ENCODE measurements around the gene CFAP99.

CFAP99 gene

DNA sequence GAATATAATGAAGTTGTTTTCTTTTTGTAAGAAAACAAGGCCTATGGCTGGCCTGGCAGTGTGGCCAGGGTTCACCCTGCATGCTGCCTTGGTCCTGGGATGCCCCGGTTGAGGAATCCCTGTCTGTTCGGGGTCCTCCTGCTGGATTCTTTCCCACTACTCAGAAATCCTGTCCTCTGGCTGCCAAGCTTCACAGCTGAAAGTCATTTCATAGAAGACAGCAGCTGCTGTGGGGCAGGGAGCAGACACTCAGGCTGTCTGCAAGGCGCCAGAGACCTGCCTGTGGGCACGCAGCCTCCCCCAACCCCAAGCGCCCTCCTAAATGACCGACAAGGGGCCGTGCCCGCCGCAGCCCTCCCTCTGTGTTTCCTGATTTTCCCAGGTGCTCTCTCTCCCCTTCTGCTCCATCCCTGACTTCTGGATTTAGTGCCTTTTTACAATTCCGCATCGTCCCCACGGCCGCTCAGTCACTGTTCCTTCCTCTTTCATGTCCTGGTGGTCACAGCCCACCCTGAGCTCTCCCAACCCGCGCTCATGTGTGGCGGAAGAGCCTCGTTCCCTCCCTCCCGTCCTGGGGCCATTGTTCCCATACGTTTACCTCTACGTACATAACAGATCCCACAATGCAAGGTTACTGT, 27.9 kb upstream of the CFAP99 start:
- no peak overlapping the region for H3K4me2 ChIP-seq (ENCODE audit: low read length)
- H3K4me3 ChIP-seq (ENCODE audit: low read depth, low read length) = no peak overlapping the region
- H3K9me3 ChIP-seq (ENCODE audit: control insufficient read depth, low read length) = no peaks in the 10 kb centered on the region
- H3K4me1 ChIP-seq = no peaks in the 10 kb centered on the region
- no peak overlapping the region for H2AFZ ChIP-seq
- H3K9ac ChIP-seq = no peak overlapping the region
- TF ChIP-seq, protein P1, sequence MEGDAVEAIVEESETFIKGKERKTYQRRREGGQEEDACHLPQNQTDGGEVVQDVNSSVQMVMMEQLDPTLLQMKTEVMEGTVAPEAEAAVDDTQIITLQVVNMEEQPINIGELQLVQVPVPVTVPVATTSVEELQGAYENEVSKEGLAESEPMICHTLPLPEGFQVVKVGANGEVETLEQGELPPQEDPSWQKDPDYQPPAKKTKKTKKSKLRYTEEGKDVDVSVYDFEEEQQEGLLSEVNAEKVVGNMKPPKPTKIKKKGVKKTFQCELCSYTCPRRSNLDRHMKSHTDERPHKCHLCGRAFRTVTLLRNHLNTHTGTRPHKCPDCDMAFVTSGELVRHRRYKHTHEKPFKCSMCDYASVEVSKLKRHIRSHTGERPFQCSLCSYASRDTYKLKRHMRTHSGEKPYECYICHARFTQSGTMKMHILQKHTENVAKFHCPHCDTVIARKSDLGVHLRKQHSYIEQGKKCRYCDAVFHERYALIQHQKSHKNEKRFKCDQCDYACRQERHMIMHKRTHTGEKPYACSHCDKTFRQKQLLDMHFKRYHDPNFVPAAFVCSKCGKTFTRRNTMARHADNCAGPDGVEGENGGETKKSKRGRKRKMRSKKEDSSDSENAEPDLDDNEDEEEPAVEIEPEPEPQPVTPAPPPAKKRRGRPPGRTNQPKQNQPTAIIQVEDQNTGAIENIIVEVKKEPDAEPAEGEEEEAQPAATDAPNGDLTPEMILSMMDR (IDR thresholded peaks at IDR 0.05) = no peak
- no peak overlapping the region for H3K27ac ChIP-seq
- H3K36me3 ChIP-seq (ENCODE audit: control insufficient read depth, insufficient read depth, low read length) = no peaks in the 10 kb centered on the region
- H3K79me2 ChIP-seq = no peaks in the 10 kb centered on the region
- H3K27me3 ChIP-seq (ENCODE audit: control insufficient read depth, insufficient read depth, low read length) = no peaks in the 10 kb centered on the region

DNA sequence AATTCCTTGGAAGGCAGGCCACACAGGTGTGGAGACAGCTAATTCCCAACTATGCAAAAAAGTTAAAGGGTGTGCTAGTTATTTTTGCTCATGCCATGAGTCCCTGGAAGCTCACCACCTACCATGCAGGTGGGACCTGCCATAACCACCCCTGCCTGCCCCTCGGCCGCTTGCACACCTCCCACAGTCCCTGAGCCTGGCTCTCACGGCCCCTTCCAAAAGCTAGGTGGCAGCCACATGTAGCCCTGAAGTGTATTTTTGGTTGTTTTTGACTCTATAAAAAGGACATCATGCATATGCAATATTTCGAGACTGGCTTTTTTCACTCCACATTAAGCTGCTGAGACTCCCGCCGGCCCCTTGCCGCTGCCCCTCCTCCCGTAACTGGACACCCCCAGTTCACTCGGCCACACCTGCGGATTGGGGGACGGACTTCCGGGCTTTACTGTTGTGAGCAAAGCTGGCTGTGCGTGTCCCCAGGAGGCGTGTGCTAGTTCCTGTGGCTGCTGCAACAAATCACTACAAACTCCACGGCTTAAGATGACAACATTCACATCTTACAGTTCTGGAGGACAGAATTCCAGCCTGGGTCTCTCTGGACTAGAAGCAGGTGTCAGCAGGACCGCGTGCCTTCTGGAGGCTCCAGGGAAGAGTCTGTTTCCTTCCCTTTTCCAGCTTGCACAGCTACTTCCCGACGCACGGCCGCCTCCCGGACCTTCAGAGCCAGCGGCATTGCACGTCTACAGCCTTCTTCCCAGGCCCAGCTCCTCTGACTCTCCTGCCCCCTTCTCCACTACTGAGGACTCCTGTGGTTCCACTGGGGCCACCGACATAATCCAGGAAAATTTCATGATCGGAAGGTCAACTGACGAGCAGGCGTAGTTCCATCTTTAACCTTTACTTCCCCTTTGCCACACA, 25.1 kb upstream of the CFAP99 start:
- H2AFZ ChIP-seq = peak overlapping the region; percentile 42
- H3K4me1 ChIP-seq = no peaks in the 10 kb centered on the region
- TF ChIP-seq, protein P1 (IDR thresholded peaks at IDR 0.05) = no peak

DNA sequence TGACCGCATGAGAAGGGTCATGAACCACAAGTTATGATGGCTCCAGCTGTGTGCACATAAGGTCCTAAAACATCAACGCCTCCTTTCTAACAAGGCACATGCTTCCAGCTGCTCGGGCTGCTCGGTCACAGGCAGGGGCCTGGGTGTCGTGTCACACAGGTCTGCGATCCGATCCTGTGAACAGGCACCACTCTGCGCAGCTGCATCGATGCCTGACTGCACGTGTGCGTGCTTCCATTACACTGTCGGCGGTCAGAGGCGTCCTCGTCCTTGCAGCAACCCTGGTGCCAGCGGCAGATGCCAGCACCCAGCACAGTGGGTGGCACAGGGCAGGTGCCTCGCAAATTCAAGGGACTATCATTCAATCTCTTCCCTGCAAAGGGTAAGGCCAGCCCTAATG, 24.2 kb upstream of the CFAP99 start:
- Histone ChIP-seq H3K79me2 (no peaks in the 10 kb centered on the region), H3K9ac (no peak overlapping the region), H3K4me3 (ENCODE audit: low read depth, low read length) (no peak overlapping the region), H3K9me3 (ENCODE audit: control insufficient read depth, low read length) (no peaks in the 10 kb centered on the region), H3K36me3 (ENCODE audit: control insufficient read depth, insufficient read depth, low read length) (no peaks in the 10 kb centered on the region), H3K4me1 (no peaks in the 10 kb centered on the region), H2AFZ (no peak overlapping the region), H3K27ac (no peak overlapping the region), H3K4me2 (ENCODE audit: low read length) (no peak overlapping the region), H3K27me3 (ENCODE audit: control insufficient read depth, insufficient read depth, low read length) (no peaks in the 10 kb centered on the region)
- TF ChIP-seq, protein P1 (IDR thresholded peaks at IDR 0.05) = no peak

More for the DNA sequence above, 25.1 kb upstream of the CFAP99 start:
- Histone ChIP-seq H3K27me3 (ENCODE audit: control insufficient read depth, insufficient read depth, low read length) (no peaks in the 10 kb centered on the region), H3K4me2 (ENCODE audit: low read length) (peak overlapping the region; percentile 26), H3K79me2 (no peaks in the 10 kb centered on the region), H3K9ac (no peak overlapping the region), H3K36me3 (ENCODE audit: control insufficient read depth, insufficient read depth, low read length) (no peaks in the 10 kb centered on the region), H3K9me3 (ENCODE audit: control insufficient read depth, low read length) (no peaks in the 10 kb centered on the region), H3K27ac (no peak overlapping the region), H3K4me3 (ENCODE audit: low read depth, low read length) (no peak overlapping the region)

DNA sequence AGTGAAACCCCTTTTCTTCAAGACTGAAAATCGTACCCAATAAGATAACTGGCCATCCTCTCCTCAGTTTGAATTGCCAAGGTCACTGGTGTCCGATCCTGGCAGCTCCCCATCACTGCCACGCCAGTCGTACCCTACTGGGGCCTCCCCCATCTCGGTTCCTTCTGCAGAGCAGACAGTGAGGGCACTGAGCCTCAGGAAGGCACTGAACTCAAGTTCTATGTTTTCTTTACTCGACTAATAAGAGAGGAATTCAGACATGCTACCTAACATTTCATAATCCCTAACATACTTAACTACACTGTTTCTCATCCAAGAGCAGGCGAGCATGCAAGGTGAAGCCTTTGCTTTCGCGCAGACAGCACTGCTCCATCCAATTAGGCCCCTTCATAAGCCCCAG, 23.7 kb upstream of the CFAP99 start:
- TF ChIP-seq, protein P1 (IDR thresholded peaks at IDR 0.05) = no peak
- Histone ChIP-seq H3K27me3 (ENCODE audit: control insufficient read depth, insufficient read depth, low read length) (no peaks in the 10 kb centered on the region), H3K27ac (no peak overlapping the region)

More for the DNA sequence above, 23.7 kb upstream of the CFAP99 start:
- no peaks in the 10 kb centered on the region for H3K79me2 ChIP-seq
- H2AFZ ChIP-seq = no peak overlapping the region
- H3K9ac ChIP-seq = no peak overlapping the region
- no peaks in the 10 kb centered on the region for H3K9me3 ChIP-seq (ENCODE audit: control insufficient read depth, low read length)
- no peaks in the 10 kb centered on the region for H3K36me3 ChIP-seq (ENCODE audit: control insufficient read depth, insufficient read depth, low read length)
- no peak overlapping the region for H3K4me2 ChIP-seq (ENCODE audit: low read length)
- no peaks in the 10 kb centered on the region for H3K4me1 ChIP-seq
- no peak overlapping the region for H3K4me3 ChIP-seq (ENCODE audit: low read depth, low read length)

Data from parathyroid adenoma (tissue), 2 donors.